Measurements from ENCODE around the gene ARSB.

DNA sequence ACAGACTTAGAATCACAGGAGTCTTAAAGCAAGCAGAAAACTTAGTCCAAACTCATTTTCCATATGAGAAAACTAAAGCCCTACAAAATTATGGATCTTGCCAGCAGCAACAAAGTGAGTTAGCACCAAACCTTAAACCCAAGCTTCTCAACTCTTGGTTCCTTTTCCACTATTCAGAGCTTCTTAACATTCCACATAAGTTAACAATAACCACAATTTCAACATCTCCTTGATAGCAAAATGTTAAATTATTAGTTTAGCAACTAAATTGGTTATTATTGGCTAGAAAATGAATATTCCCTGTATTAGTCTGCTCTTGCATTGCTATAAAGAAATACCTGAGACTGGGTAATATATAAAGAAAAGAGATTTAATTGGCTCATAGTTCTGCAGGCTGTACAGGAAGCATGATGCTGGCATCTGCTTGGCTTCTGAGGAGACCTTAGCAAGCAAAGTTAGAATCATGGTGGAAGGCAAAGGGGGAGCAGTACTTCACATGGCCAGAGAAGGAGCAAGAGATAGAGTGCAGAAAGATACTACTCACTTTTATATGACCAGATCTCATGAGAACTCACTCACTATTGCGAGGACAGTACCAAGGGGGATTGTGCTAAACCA lies 26.2 kb upstream of the ARSB start:
- TF ChIP-seq, protein P1, sequence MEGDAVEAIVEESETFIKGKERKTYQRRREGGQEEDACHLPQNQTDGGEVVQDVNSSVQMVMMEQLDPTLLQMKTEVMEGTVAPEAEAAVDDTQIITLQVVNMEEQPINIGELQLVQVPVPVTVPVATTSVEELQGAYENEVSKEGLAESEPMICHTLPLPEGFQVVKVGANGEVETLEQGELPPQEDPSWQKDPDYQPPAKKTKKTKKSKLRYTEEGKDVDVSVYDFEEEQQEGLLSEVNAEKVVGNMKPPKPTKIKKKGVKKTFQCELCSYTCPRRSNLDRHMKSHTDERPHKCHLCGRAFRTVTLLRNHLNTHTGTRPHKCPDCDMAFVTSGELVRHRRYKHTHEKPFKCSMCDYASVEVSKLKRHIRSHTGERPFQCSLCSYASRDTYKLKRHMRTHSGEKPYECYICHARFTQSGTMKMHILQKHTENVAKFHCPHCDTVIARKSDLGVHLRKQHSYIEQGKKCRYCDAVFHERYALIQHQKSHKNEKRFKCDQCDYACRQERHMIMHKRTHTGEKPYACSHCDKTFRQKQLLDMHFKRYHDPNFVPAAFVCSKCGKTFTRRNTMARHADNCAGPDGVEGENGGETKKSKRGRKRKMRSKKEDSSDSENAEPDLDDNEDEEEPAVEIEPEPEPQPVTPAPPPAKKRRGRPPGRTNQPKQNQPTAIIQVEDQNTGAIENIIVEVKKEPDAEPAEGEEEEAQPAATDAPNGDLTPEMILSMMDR (IDR thresholded peaks at IDR 0.05; ENCODE audit: low read depth, low read length): no peak
- TF ChIP-seq EZH2phosphoT487 (IDR thresholded peaks at IDR 0.05; ENCODE audit: low read depth): no peak
